GM12878 (cell line): Measurements from ENCODE around the gene FGF14.

Experiments used
- CBFB ChIP-seq: IDR thresholded peaks from 2 replicates; pipeline ENCODE4 v1.6.1; 2016; ENCODE audit warnings: antibody characterized with exemption, low read depth
- CHD2 ChIP-seq: IDR thresholded peaks from 2 replicates; pipeline ENCODE4 v1.6.1; 2011; ENCODE audit warnings: low read depth, low read length, improper control_type of control experiment, borderline replicate concordance
- GABPA ChIP-seq: IDR thresholded peaks from 2 replicates; pipeline ENCODE4 v1.6.1; 2014; ENCODE audit warnings: antibody characterized with exemption, low read depth, mild to moderate bottlenecking, inconsistent platforms
- NR2F1 ChIP-seq: fragments of 450-650 bp; conservative IDR thresholded peaks from 2 replicates; pipeline ENCODE4 v1.6.1; 2017; ENCODE audit warnings: mild to moderate bottlenecking
- PAX8 ChIP-seq: fragments of 450-650 bp; IDR thresholded peaks from 2 replicates; pipeline ENCODE4 v1.6.1; 2017; ENCODE audit warnings: mild to moderate bottlenecking, moderate library complexity
- POLR2AphosphoS5 ChIP-seq: IDR thresholded peaks from 2 replicates; pipeline ENCODE4 v1.6.1; 2011; ENCODE audit warnings: mild to moderate bottlenecking, low read length, inconsistent platforms
- STAT1 ChIP-seq: fragments of 450-650 bp; conservative IDR thresholded peaks from 2 replicates; pipeline ENCODE4 v1.6.1; 2014; ENCODE audit warnings: antibody characterized with exemption, mild to moderate bottlenecking
- TF ChIP-seq, protein P1 (sequence below): fragments of 450-650 bp; IDR thresholded peaks from 2 replicates; pipeline ENCODE4 v1.6.1; 2017; ENCODE audit warnings: antibody characterized with exemption, mild to moderate bottlenecking, moderate library complexity
- TF ChIP-seq, protein P2 (sequence below): IDR thresholded peaks from 2 replicates; pipeline ENCODE4 v1.6.1; 2011; ENCODE audit warnings: low read depth, mild to moderate bottlenecking, low read length, moderate library complexity, borderline replicate concordance; ENCODE audit errors: extremely low read depth
- TF ChIP-seq, protein P3 (sequence below), 3 experiments: IDR thresholded peaks in 2 of 3; conservative IDR thresholded peaks in 1 of 3; 2 replicates each; pipeline ENCODE4 v1.5.1; 2011; ENCODE audit warnings: low read depth in 3 of 3, low read length in 3 of 3, mild to moderate bottlenecking in 3 of 3, control low read depth in 2 of 3, moderate library complexity in 2 of 3, inconsistent platforms in 1 of 3, mixed read lengths in 1 of 3; ENCODE audit not compliant: control insufficient read depth in 2 of 3, insufficient read depth in 1 of 3; ENCODE audit errors: extremely low read depth in 1 of 3

DNA sequence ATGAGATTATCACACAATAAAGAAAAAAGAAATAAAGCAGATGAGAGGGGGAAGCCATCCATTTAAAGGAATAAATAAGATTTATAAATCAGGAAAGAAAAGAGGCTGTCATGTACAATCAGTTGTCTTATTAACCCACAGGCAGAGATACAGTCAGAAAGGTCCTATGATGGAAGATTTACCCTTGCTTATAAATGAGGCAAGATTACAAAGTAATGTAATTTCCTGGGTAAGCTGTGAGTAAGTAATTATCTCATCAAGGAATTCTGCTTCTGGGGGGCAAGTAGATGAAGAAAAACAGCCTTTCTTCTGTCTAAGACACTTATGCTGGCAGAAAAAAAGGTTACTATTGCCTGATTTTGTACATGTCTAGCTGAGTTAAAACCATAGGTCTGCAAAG is 146.4 kb downstream of the FGF14 start:
- no peak for TF ChIP-seq NR2F1
- TF ChIP-seq, protein P1, sequence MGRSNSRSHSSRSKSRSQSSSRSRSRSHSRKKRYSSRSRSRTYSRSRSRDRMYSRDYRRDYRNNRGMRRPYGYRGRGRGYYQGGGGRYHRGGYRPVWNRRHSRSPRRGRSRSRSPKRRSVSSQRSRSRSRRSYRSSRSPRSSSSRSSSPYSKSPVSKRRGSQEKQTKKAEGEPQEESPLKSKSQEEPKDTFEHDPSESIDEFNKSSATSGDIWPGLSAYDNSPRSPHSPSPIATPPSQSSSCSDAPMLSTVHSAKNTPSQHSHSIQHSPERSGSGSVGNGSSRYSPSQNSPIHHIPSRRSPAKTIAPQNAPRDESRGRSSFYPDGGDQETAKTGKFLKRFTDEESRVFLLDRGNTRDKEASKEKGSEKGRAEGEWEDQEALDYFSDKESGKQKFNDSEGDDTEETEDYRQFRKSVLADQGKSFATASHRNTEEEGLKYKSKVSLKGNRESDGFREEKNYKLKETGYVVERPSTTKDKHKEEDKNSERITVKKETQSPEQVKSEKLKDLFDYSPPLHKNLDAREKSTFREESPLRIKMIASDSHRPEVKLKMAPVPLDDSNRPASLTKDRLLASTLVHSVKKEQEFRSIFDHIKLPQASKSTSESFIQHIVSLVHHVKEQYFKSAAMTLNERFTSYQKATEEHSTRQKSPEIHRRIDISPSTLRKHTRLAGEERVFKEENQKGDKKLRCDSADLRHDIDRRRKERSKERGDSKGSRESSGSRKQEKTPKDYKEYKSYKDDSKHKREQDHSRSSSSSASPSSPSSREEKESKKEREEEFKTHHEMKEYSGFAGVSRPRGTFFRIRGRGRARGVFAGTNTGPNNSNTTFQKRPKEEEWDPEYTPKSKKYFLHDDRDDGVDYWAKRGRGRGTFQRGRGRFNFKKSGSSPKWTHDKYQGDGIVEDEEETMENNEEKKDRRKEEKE = no peak
- TF ChIP-seq, protein P2, sequence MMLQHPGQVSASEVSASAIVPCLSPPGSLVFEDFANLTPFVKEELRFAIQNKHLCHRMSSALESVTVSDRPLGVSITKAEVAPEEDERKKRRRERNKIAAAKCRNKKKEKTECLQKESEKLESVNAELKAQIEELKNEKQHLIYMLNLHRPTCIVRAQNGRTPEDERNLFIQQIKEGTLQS = no peak
- TF ChIP-seq CBFB = no peak
- TF ChIP-seq STAT1 = no peak
- TF ChIP-seq, protein P3, sequence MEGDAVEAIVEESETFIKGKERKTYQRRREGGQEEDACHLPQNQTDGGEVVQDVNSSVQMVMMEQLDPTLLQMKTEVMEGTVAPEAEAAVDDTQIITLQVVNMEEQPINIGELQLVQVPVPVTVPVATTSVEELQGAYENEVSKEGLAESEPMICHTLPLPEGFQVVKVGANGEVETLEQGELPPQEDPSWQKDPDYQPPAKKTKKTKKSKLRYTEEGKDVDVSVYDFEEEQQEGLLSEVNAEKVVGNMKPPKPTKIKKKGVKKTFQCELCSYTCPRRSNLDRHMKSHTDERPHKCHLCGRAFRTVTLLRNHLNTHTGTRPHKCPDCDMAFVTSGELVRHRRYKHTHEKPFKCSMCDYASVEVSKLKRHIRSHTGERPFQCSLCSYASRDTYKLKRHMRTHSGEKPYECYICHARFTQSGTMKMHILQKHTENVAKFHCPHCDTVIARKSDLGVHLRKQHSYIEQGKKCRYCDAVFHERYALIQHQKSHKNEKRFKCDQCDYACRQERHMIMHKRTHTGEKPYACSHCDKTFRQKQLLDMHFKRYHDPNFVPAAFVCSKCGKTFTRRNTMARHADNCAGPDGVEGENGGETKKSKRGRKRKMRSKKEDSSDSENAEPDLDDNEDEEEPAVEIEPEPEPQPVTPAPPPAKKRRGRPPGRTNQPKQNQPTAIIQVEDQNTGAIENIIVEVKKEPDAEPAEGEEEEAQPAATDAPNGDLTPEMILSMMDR (IDR thresholded peaks at IDR 0.05 in 2 of 3, conservative IDR thresholded peaks at IDR 0.05 in 1 of 3; ENCODE audit: control insufficient read depth in 2 of 3, extremely low read depth in 1 of 3, insufficient read depth in 1 of 3, low read depth in 3 of 3, low read length in 3 of 3) = no peak
- no peak for TF ChIP-seq POLR2AphosphoS5
- TF ChIP-seq GABPA = no peak
- TF ChIP-seq CHD2 = no peak
- no peak for TF ChIP-seq PAX8
